ENCODE data around the gene R3HDM2. TPM values are rescaled to one million over a fixed set of nuclear protein-coding genes. Genes with fewer than 3 reads are reported as not detected.

The R3HDM2 gene
- total RNA-seq, 1 experiment from 2014 or later = 64.0 TPM

DNA sequence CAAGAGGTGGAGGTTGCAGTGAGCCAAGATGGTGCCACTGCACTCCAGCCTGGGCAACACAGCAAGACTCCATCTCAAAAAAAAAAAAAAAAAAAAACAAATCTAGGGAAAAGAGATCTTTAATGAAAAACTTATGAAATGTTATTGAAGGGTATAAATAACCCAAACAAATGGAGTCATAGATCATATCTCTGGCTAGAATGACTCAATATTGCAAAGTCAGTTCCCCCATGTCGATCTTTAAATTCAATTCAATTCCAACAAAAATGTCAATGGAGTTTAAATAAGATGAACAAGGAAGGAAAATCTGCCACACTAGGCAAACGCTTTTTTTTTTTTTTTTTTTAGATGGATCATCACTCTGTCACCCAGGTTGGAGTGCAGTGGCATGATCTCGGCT, 78.7 kb downstream of the R3HDM2 start:
- CTCF ChIA-PET = interaction anchor here (0.7 kb wide), 1 partner anchor 17 kb away, joined by 4 read pairs; no protein-coding TSS in a partner anchor

DNA sequence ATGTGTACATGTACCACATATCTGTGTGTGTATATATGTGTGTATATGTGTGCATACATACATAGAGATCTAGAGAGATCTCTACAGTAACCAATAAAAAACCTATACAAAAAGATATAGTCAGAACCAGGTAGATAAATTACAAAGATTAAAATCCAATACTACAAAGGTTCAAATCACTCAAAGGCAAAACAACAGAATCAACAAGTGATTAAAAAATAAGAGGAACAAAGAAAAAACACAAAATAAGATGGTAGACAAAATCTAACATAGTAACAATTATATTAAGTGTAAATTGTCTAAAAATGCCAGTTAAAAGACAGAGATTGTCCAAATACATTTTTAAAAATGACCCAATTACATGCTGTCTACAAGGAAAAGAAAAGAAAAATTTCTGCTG, 83.6 kb downstream of the R3HDM2 start:
- Histone ChIP-seq H3K4me1 (ENCODE audit: insufficient read depth, low read length, poor library complexity, severe bottlenecking) (peaks cover 6% of the 10 kb centered on the region), H3K27ac (ENCODE audit: low read depth, low read length, poor library complexity, severe bottlenecking) (no peak overlapping the region), H3K4me3 (ENCODE audit: low read depth, low read length, poor library complexity, severe bottlenecking) (no peak overlapping the region), H3K36me3 (ENCODE audit: insufficient read depth, low read length, poor library complexity, severe bottlenecking) (no peaks in the 10 kb centered on the region), H3K9me3 (ENCODE audit: low read depth, low read length, poor library complexity, severe bottlenecking) (no peaks in the 10 kb centered on the region), H3K27me3 (replicated peaks; ENCODE audit: insufficient read depth, low read depth, low read length, poor library complexity) (no peaks in the 10 kb centered on the region)
- intact Hi-C loops (cut with micrococcal nuclease; ENCODE audit: unreplicated experiment) = no loop called here
- no peak for DNase-seq (ENCODE audit: low spot score)
- no TSS peak for BruUV-seq (replicated peaks)
- CTCF ChIA-PET = no interaction called here
- POLR2A ChIA-PET (ENCODE audit: low non-redundant PET) = no interaction called here
- no peak for TF ChIP-seq EZH2 (IDR thresholded peaks at IDR 0.05; ENCODE audit: borderline replicate concordance, low read depth, low read length, poor library complexity, severe bottlenecking)
- TF ChIP-seq, protein P1, sequence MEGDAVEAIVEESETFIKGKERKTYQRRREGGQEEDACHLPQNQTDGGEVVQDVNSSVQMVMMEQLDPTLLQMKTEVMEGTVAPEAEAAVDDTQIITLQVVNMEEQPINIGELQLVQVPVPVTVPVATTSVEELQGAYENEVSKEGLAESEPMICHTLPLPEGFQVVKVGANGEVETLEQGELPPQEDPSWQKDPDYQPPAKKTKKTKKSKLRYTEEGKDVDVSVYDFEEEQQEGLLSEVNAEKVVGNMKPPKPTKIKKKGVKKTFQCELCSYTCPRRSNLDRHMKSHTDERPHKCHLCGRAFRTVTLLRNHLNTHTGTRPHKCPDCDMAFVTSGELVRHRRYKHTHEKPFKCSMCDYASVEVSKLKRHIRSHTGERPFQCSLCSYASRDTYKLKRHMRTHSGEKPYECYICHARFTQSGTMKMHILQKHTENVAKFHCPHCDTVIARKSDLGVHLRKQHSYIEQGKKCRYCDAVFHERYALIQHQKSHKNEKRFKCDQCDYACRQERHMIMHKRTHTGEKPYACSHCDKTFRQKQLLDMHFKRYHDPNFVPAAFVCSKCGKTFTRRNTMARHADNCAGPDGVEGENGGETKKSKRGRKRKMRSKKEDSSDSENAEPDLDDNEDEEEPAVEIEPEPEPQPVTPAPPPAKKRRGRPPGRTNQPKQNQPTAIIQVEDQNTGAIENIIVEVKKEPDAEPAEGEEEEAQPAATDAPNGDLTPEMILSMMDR (conservative IDR thresholded peaks at IDR 0.05; ENCODE audit: low read depth, low read length) = no peak

More for the DNA sequence above, 78.7 kb downstream of the R3HDM2 start:
- H3K9me3 ChIP-seq (ENCODE audit: low read depth, low read length, poor library complexity, severe bottlenecking) = no peaks in the 10 kb centered on the region
- H3K4me3 ChIP-seq (ENCODE audit: low read depth, low read length, poor library complexity, severe bottlenecking) = no peak overlapping the region
- no peaks in the 10 kb centered on the region for H3K27me3 ChIP-seq (replicated peaks; ENCODE audit: insufficient read depth, low read depth, low read length, poor library complexity)
- H3K4me1 ChIP-seq (ENCODE audit: insufficient read depth, low read length, poor library complexity, severe bottlenecking) = no peaks in the 10 kb centered on the region
- DNase-seq (ENCODE audit: low spot score) = no peak
- TF ChIP-seq, protein P1 (conservative IDR thresholded peaks at IDR 0.05; ENCODE audit: low read depth, low read length) = no peak
- no peak for TF ChIP-seq EZH2 (IDR thresholded peaks at IDR 0.05; ENCODE audit: borderline replicate concordance, low read depth, low read length, poor library complexity, severe bottlenecking)
- no TSS peak for BruUV-seq (replicated peaks)
- no peak overlapping the region for H3K27ac ChIP-seq (ENCODE audit: low read depth, low read length, poor library complexity, severe bottlenecking)
- no peaks in the 10 kb centered on the region for H3K36me3 ChIP-seq (ENCODE audit: insufficient read depth, low read length, poor library complexity, severe bottlenecking)
- intact Hi-C loops (cut with micrococcal nuclease; ENCODE audit: unreplicated experiment) = no loop called here
- POLR2A ChIA-PET (ENCODE audit: low non-redundant PET) = no interaction called here

DNA sequence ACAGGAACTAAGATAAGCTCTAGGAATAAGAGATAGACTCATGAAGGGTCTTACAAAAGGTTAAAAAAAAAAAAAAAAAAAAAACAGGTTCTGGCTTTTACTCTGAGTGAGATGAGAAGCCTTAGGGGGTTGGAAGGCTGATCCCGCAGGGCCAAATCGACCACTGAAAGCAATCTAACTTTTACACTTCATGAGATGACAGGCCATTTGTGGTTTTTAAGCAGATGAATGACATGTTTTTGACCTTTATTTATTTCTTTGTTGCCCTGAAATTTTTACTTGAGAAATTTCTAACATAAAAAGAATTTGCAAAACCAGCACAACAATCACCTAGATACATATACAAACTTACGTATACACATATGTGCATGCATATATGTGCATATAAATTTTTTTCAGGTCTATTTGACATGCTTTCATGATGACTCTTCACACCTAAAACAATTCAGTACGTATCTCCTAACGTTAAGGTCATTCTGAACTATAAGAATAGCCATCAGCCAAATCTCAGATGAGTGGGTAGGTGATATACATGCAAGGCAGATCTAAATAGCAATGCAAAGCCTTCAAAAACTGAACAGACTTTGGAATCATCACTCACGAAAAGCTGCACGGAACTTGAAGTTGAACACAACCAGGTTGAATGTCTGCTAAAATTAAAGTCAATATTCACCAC, 87.0 kb downstream of the R3HDM2 start:
- H3K4me1 ChIP-seq (ENCODE audit: insufficient read depth, low read length, poor library complexity, severe bottlenecking) = peaks cover 35% of the 10 kb centered on the region
- no peak overlapping the region for H3K4me3 ChIP-seq (ENCODE audit: low read depth, low read length, poor library complexity, severe bottlenecking)
- no TSS peak for BruUV-seq (replicated peaks)
- CTCF ChIA-PET = no interaction called here
- no peaks in the 10 kb centered on the region for H3K36me3 ChIP-seq (ENCODE audit: insufficient read depth, low read length, poor library complexity, severe bottlenecking)
- intact Hi-C loops (cut with micrococcal nuclease; ENCODE audit: unreplicated experiment) = no loop called here
- no peaks in the 10 kb centered on the region for H3K27me3 ChIP-seq (replicated peaks; ENCODE audit: insufficient read depth, low read depth, low read length, poor library complexity)
- no peak for DNase-seq (ENCODE audit: low spot score)
- TF ChIP-seq, protein P1 (conservative IDR thresholded peaks at IDR 0.05; ENCODE audit: low read depth, low read length) = no peak
- no peak for TF ChIP-seq EZH2 (IDR thresholded peaks at IDR 0.05; ENCODE audit: borderline replicate concordance, low read depth, low read length, poor library complexity, severe bottlenecking)
- no peak overlapping the region for H3K27ac ChIP-seq (ENCODE audit: low read depth, low read length, poor library complexity, severe bottlenecking)
- H3K9me3 ChIP-seq (ENCODE audit: low read depth, low read length, poor library complexity, severe bottlenecking) = no peaks in the 10 kb centered on the region
- POLR2A ChIA-PET (ENCODE audit: low non-redundant PET) = no interaction called here

All from A673 (cell line).